ENCODE measurements around the gene MYO5B. TPM values are rescaled to one million over a fixed set of nuclear protein-coding genes. Genes with fewer than 3 reads are reported as not detected.

The MYO5B gene
- polyA plus RNA-seq, 2 donors, result 35.3 to 38.5 TPM

GRCh38 chr18:50203801-50204604 lies 9.1 kb upstream of the MYO5B start:
- H3K27ac ChIP-seq (ENCODE audit: low read depth in 2 of 2, low read length in 1 of 2), result no peak overlapping the region
- 23 to 28% methylated on average over 24 of the region's 24 CpGs for WGBS, 2 donors
- no peaks in the 10 kb centered on the region for H3K27me3 ChIP-seq (ENCODE audit: control insufficient read depth in 1 of 2, insufficient read depth in 2 of 2, low read length in 2 of 2)
- H3K4me1 ChIP-seq (ENCODE audit: control insufficient read depth in 2 of 2, insufficient read depth in 2 of 2, low read length in 1 of 2), result no peaks in the 10 kb centered on the region
- H3K36me3 ChIP-seq (ENCODE audit: control insufficient read depth in 2 of 2, insufficient read depth in 2 of 2, low read length in 1 of 2), result no peaks in the 10 kb centered on the region
- H3K4me3 ChIP-seq (ENCODE audit: low read depth in 1 of 2, low read length in 2 of 2), result no peak overlapping the region
- no peaks in the 10 kb centered on the region for H3K9me3 ChIP-seq (ENCODE audit: control insufficient read depth in 2 of 2, insufficient read depth in 1 of 2, low read depth in 1 of 2, low read length in 1 of 2)

- Histone ChIP-seq H3K27me3 (ENCODE audit: control insufficient read depth in 1 of 2, insufficient read depth in 2 of 2, low read length in 2 of 2) (no peaks in the 10 kb centered on the region), H3K4me1 (ENCODE audit: control insufficient read depth in 2 of 2, insufficient read depth in 2 of 2, low read length in 1 of 2) (no peaks in the 10 kb centered on the region), H3K4me3 (ENCODE audit: low read depth in 1 of 2, low read length in 2 of 2) (no peak overlapping the region), H3K27ac (ENCODE audit: low read depth in 2 of 2, low read length in 1 of 2) (no peak overlapping the region), H3K36me3 (ENCODE audit: control insufficient read depth in 2 of 2, insufficient read depth in 2 of 2, low read length in 1 of 2) (no peaks in the 10 kb centered on the region), H3K9me3 (ENCODE audit: control insufficient read depth in 2 of 2, insufficient read depth in 1 of 2, low read depth in 1 of 2, low read length in 1 of 2) (no peaks in the 10 kb centered on the region)
- 63 to 75% methylated on average over 1 of the region's 1 CpG for WGBS, 2 donors
Observed at GRCh38 chr18:50201476-50202018, 6.6 kb upstream of the MYO5B start.

- Histone ChIP-seq H3K27me3 (ENCODE audit: control insufficient read depth in 1 of 2, insufficient read depth in 2 of 2, low read length in 2 of 2) (peaks cover 0 to 7% of the 10 kb centered on the region in 2 donors), H3K4me1 (ENCODE audit: control insufficient read depth in 2 of 2, insufficient read depth in 2 of 2, low read length in 1 of 2) (peaks cover 0 to 3% of the 10 kb centered on the region in 2 donors), H3K4me3 (ENCODE audit: low read depth in 1 of 2, low read length in 2 of 2) (no peak overlapping the region), H3K27ac (ENCODE audit: low read depth in 2 of 2, low read length in 1 of 2) (no peak overlapping the region), H3K9me3 (ENCODE audit: control insufficient read depth in 2 of 2, insufficient read depth in 1 of 2, low read depth in 1 of 2, low read length in 1 of 2) (no peaks in the 10 kb centered on the region), H3K36me3 (ENCODE audit: control insufficient read depth in 2 of 2, insufficient read depth in 2 of 2, low read length in 1 of 2) (no peaks in the 10 kb centered on the region)
- 68 to 84% methylated on average over 1 of the region's 1 CpG for WGBS, 2 donors
Observed at GRCh38 chr18:50199921-50200320, 5.0 kb upstream of the MYO5B start.

- H3K9me3 ChIP-seq (ENCODE audit: control insufficient read depth in 2 of 2, insufficient read depth in 1 of 2, low read depth in 1 of 2, low read length in 1 of 2), result no peaks in the 10 kb centered on the region
- no peak overlapping the region for H3K4me3 ChIP-seq (ENCODE audit: low read depth in 1 of 2, low read length in 2 of 2)
- 75 to 76% methylated on average over 5 of the region's 5 CpGs for WGBS, 2 donors
- H3K4me1 ChIP-seq (ENCODE audit: control insufficient read depth in 2 of 2, insufficient read depth in 2 of 2, low read length in 1 of 2), result peaks cover 0 to 3% of the 10 kb centered on the region in 2 donors
- H3K27ac ChIP-seq (ENCODE audit: low read depth in 2 of 2, low read length in 1 of 2), result no peak overlapping the region
- peaks cover 0 to 8% of the 10 kb centered on the region in 2 donors for H3K27me3 ChIP-seq (ENCODE audit: control insufficient read depth in 1 of 2, insufficient read depth in 2 of 2, low read length in 2 of 2)
- H3K36me3 ChIP-seq (ENCODE audit: control insufficient read depth in 2 of 2, insufficient read depth in 2 of 2, low read length in 1 of 2), result no peaks in the 10 kb centered on the region
Observed at GRCh38 chr18:50199346-50199855, 4.5 kb upstream of the MYO5B start.

GRCh38 chr18:50196261-50196660 lies 1.3 kb upstream of the MYO5B start:
- WGBS, 2 donors, result 90 to 94% methylated on average over 3 of the region's 3 CpGs
- H3K36me3 ChIP-seq (ENCODE audit: control insufficient read depth in 2 of 2, insufficient read depth in 2 of 2, low read length in 1 of 2), result no peaks in the 10 kb centered on the region
- peaks cover 0 to 11% of the 10 kb centered on the region in 2 donors for H3K27me3 ChIP-seq (ENCODE audit: control insufficient read depth in 1 of 2, insufficient read depth in 2 of 2, low read length in 2 of 2)
- H3K9me3 ChIP-seq (ENCODE audit: control insufficient read depth in 2 of 2, insufficient read depth in 1 of 2, low read depth in 1 of 2, low read length in 1 of 2), result no peaks in the 10 kb centered on the region
- H3K4me1 ChIP-seq (ENCODE audit: control insufficient read depth in 2 of 2, insufficient read depth in 2 of 2, low read length in 1 of 2), result peaks cover 3 to 7% of the 10 kb centered on the region in 2 donors
- H3K27ac ChIP-seq (ENCODE audit: low read depth in 2 of 2, low read length in 1 of 2), result no peak overlapping the region
- H3K4me3 ChIP-seq (ENCODE audit: low read depth in 1 of 2, low read length in 2 of 2), result no peak overlapping the region

- Histone ChIP-seq H3K27ac (ENCODE audit: low read depth in 2 of 2, low read length in 1 of 2) (no peak overlapping the region), H3K4me1 (ENCODE audit: control insufficient read depth in 2 of 2, insufficient read depth in 2 of 2, low read length in 1 of 2) (peaks cover 3 to 7% of the 10 kb centered on the region in 2 donors), H3K27me3 (ENCODE audit: control insufficient read depth in 1 of 2, insufficient read depth in 2 of 2, low read length in 2 of 2) (peaks cover 0 to 11% of the 10 kb centered on the region in 2 donors), H3K4me3 (ENCODE audit: low read depth in 1 of 2, low read length in 2 of 2) (peak overlapping the region in 1 of 2 donors; percentile 75), H3K36me3 (ENCODE audit: control insufficient read depth in 2 of 2, insufficient read depth in 2 of 2, low read length in 1 of 2) (no peaks in the 10 kb centered on the region), H3K9me3 (ENCODE audit: control insufficient read depth in 2 of 2, insufficient read depth in 1 of 2, low read depth in 1 of 2, low read length in 1 of 2) (no peaks in the 10 kb centered on the region)
- 35 to 36% methylated on average over 10 of the region's 10 CpGs for WGBS, 2 donors
Observed at GRCh38 chr18:50195689-50196088, 742 bp upstream of the MYO5B start.

- Histone ChIP-seq H3K4me3 (ENCODE audit: low read depth in 1 of 2, low read length in 2 of 2) (peak overlapping the region; percentile 67 to 75), H3K27me3 (ENCODE audit: control insufficient read depth in 1 of 2, insufficient read depth in 2 of 2, low read length in 2 of 2) (peaks cover 0 to 11% of the 10 kb centered on the region in 2 donors), H3K36me3 (ENCODE audit: control insufficient read depth in 2 of 2, insufficient read depth in 2 of 2, low read length in 1 of 2) (no peaks in the 10 kb centered on the region), H3K4me1 (ENCODE audit: control insufficient read depth in 2 of 2, insufficient read depth in 2 of 2, low read length in 1 of 2) (peaks cover 3 to 7% of the 10 kb centered on the region in 2 donors), H3K27ac (ENCODE audit: low read depth in 2 of 2, low read length in 1 of 2) (peak overlapping the region; percentile 53 to 83), H3K9me3 (ENCODE audit: control insufficient read depth in 2 of 2, insufficient read depth in 1 of 2, low read depth in 1 of 2, low read length in 1 of 2) (no peaks in the 10 kb centered on the region)
- 1 to 2% methylated on average over 68 of the region's 68 CpGs for WGBS, 2 donors
Observed at GRCh38 chr18:50193796-50194630, 934 bp downstream of the MYO5B start.

GRCh38 chr18:50192995-50193795 lies 1.8 kb downstream of the MYO5B start:
- Histone ChIP-seq H3K4me1 (ENCODE audit: control insufficient read depth in 2 of 2, insufficient read depth in 2 of 2, low read length in 1 of 2) (peaks cover 3 to 7% of the 10 kb centered on the region in 2 donors), H3K27me3 (ENCODE audit: control insufficient read depth in 1 of 2, insufficient read depth in 2 of 2, low read length in 2 of 2) (peaks cover 0 to 11% of the 10 kb centered on the region in 2 donors), H3K27ac (ENCODE audit: low read depth in 2 of 2, low read length in 1 of 2) (peak overlapping the region; percentile 53 to 83), H3K4me3 (ENCODE audit: low read depth in 1 of 2, low read length in 2 of 2) (peak overlapping the region; percentile 67 to 75), H3K9me3 (ENCODE audit: control insufficient read depth in 2 of 2, insufficient read depth in 1 of 2, low read depth in 1 of 2, low read length in 1 of 2) (no peaks in the 10 kb centered on the region), H3K36me3 (ENCODE audit: control insufficient read depth in 2 of 2, insufficient read depth in 2 of 2, low read length in 1 of 2) (no peaks in the 10 kb centered on the region)
- WGBS, 2 donors, result 5 to 7% methylated on average over 30 to 31 of the region's 31 CpGs

- H3K36me3 ChIP-seq (ENCODE audit: control insufficient read depth in 2 of 2, insufficient read depth in 2 of 2, low read length in 1 of 2), result no peaks in the 10 kb centered on the region
- no peak overlapping the region for H3K4me3 ChIP-seq (ENCODE audit: low read depth in 1 of 2, low read length in 2 of 2)
- no peaks in the 10 kb centered on the region for H3K9me3 ChIP-seq (ENCODE audit: control insufficient read depth in 2 of 2, insufficient read depth in 1 of 2, low read depth in 1 of 2, low read length in 1 of 2)
- no peak overlapping the region for H3K27ac ChIP-seq (ENCODE audit: low read depth in 2 of 2, low read length in 1 of 2)
- H3K27me3 ChIP-seq (ENCODE audit: control insufficient read depth in 1 of 2, insufficient read depth in 2 of 2, low read length in 2 of 2), result peaks cover 0 to 6% of the 10 kb centered on the region in 2 donors
- 30 to 41% methylated on average over 1 of the region's 1 CpG for WGBS, 2 donors
- peaks cover 3 to 7% of the 10 kb centered on the region in 2 donors for H3K4me1 ChIP-seq (ENCODE audit: control insufficient read depth in 2 of 2, insufficient read depth in 2 of 2, low read length in 1 of 2)
Observed at GRCh38 chr18:50190926-50191325, 4.0 kb downstream of the MYO5B start.
